ENCODE data around the gene PRDM8.

PRDM8 gene

DNA sequence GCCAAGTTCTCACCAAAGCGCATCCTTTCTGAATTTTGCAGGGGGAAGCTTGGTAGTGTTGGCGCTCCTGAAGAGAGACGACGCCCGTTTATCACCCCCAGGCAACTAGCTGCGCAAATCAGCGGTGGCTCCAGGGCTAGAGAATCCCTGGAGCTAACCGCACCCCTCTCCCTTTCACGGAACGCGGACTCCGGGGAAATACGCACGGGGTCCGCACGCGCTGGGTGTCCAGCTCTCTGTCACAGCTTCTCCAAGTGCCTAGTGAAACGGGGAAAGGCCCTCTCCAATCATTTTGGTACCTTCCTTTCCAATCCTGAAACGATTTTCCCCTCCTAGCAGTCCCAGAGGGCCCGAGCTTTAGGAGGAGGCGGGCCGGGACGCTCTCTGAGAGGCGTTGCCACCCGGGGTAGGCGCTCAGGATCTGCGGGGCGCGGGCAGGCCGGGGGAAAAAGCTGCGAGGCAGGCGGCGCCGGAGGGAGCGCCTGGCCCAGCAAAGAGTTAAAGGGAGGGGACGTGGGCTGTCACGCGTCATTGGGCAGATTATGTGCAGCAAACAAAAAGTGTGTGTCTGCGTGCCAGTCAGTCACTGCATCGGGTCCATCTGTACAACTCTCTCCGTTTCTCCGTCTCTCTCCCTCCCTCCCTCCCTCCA, at the start of gene PRDM8 (continued):
- TF ChIP-seq, protein P1, sequence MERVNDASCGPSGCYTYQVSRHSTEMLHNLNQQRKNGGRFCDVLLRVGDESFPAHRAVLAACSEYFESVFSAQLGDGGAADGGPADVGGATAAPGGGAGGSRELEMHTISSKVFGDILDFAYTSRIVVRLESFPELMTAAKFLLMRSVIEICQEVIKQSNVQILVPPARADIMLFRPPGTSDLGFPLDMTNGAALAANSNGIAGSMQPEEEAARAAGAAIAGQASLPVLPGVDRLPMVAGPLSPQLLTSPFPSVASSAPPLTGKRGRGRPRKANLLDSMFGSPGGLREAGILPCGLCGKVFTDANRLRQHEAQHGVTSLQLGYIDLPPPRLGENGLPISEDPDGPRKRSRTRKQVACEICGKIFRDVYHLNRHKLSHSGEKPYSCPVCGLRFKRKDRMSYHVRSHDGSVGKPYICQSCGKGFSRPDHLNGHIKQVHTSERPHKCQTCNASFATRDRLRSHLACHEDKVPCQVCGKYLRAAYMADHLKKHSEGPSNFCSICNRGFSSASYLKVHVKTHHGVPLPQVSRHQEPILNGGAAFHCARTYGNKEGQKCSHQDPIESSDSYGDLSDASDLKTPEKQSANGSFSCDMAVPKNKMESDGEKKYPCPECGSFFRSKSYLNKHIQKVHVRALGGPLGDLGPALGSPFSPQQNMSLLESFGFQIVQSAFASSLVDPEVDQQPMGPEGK (tag by site-specific recombination; IDR thresholded peaks at IDR 0.05): peak; percentile 85
- TF ChIP-seq GLIS2 (tag by site-specific recombination; IDR thresholded peaks at IDR 0.05): peak; percentile 48
- TF ChIP-seq ZBTB8A (tag by site-specific recombination; IDR thresholded peaks at IDR 0.05): peak; percentile 86
- TF ChIP-seq SCRT2 (tag by site-specific recombination; IDR thresholded peaks at IDR 0.05): no peak
- TF ChIP-seq ZNF555 (tag by site-specific recombination; conservative IDR thresholded peaks at IDR 0.05): no peak
- TF ChIP-seq ZNF677 (tag by site-specific recombination; IDR thresholded peaks at IDR 0.05): no peak
- TF ChIP-seq, protein P2, sequence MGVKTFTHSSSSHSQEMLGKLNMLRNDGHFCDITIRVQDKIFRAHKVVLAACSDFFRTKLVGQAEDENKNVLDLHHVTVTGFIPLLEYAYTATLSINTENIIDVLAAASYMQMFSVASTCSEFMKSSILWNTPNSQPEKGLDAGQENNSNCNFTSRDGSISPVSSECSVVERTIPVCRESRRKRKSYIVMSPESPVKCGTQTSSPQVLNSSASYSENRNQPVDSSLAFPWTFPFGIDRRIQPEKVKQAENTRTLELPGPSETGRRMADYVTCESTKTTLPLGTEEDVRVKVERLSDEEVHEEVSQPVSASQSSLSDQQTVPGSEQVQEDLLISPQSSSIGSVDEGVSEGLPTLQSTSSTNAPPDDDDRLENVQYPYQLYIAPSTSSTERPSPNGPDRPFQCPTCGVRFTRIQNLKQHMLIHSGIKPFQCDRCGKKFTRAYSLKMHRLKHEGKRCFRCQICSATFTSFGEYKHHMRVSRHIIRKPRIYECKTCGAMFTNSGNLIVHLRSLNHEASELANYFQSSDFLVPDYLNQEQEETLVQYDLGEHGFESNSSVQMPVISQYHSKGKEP (tag by site-specific recombination; IDR thresholded peaks at IDR 0.05): no peak
- peak; percentile 63 for TF ChIP-seq ZFHX2 (tag by site-specific recombination; conservative IDR thresholded peaks at IDR 0.05)
- TF ChIP-seq, protein P3, sequence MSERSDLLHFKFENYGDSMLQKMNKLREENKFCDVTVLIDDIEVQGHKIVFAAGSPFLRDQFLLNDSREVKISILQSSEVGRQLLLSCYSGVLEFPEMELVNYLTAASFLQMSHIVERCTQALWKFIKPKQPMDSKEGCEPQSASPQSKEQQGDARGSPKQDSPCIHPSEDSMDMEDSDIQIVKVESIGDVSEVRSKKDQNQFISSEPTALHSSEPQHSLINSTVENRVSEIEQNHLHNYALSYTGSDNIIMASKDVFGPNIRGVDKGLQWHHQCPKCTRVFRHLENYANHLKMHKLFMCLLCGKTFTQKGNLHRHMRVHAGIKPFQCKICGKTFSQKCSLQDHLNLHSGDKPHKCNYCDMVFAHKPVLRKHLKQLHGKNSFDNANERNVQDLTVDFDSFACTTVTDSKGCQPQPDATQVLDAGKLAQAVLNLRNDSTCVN (tag by site-specific recombination; optimal IDR thresholded peaks at IDR 0.05): peak; percentile 46
- TF ChIP-seq ZNF248 (tag by site-specific recombination; IDR thresholded peaks at IDR 0.05): no peak
- no peak for TF ChIP-seq ZNF112 (tag by site-specific recombination; IDR thresholded peaks at IDR 0.05)
- no peak for TF ChIP-seq ZNF664 (tag by site-specific recombination; IDR thresholded peaks at IDR 0.05)
- peak; percentile 60 for TF ChIP-seq ZNF341 (tag by site-specific recombination; IDR thresholded peaks at IDR 0.05; ENCODE audit: low read depth)
- TF ChIP-seq ZNF549 (tag by site-specific recombination; IDR thresholded peaks at IDR 0.05): no peak
- peak; percentile 25; the same call in 1 of the 2 replicates for TF ChIP-seq GLIS1 (tag by site-specific recombination; IDR thresholded peaks at IDR 0.05)
- TF ChIP-seq ZNF2 (tag by site-specific recombination; IDR thresholded peaks at IDR 0.05): no peak; the same call in 1 of the 2 replicates
- TF ChIP-seq, protein P4, sequence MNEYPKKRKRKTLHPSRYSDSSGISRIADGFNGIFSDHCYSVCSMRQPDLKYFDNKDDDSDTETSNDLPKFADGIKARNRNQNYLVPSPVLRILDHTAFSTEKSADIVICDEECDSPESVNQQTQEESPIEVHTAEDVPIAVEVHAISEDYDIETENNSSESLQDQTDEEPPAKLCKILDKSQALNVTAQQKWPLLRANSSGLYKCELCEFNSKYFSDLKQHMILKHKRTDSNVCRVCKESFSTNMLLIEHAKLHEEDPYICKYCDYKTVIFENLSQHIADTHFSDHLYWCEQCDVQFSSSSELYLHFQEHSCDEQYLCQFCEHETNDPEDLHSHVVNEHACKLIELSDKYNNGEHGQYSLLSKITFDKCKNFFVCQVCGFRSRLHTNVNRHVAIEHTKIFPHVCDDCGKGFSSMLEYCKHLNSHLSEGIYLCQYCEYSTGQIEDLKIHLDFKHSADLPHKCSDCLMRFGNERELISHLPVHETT (tag by site-specific recombination; IDR thresholded peaks at IDR 0.05): no peak
- peak; percentile 41 for TF ChIP-seq ZNF76 (tag by site-specific recombination; IDR thresholded peaks at IDR 0.05; ENCODE audit: borderline replicate concordance, low read depth)
- no peak for TF ChIP-seq ZNF785 (tag by site-specific recombination; IDR thresholded peaks at IDR 0.05)
- TF ChIP-seq, protein P5, sequence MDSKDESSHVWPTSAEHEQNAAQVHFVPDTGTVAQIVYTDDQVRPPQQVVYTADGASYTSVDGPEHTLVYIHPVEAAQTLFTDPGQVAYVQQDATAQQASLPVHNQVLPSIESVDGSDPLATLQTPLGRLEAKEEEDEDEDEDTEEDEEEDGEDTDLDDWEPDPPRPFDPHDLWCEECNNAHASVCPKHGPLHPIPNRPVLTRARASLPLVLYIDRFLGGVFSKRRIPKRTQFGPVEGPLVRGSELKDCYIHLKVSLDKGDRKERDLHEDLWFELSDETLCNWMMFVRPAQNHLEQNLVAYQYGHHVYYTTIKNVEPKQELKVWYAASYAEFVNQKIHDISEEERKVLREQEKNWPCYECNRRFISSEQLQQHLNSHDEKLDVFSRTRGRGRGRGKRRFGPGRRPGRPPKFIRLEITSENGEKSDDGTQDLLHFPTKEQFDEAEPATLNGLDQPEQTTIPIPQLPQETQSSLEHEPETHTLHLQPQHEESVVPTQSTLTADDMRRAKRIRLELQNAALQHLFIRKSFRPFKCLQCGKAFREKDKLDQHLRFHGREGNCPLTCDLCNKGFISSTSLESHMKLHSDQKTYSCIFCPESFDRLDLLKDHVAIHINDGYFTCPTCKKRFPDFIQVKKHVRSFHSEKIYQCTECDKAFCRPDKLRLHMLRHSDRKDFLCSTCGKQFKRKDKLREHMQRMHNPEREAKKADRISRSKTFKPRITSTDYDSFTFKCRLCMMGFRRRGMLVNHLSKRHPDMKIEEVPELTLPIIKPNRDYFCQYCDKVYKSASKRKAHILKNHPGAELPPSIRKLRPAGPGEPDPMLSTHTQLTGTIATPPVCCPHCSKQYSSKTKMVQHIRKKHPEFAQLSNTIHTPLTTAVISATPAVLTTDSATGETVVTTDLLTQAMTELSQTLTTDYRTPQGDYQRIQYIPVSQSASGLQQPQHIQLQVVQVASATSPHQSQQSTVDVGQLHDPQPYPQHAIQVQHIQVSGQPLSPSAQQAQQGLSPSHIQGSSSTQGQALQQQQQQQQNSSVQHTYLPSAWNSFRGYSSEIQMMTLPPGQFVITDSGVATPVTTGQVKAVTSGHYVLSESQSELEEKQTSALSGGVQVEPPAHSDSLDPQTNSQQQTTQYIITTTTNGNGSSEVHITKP (tag by site-specific recombination; IDR thresholded peaks at IDR 0.05): peak; percentile 95
- TF ChIP-seq ZNF23 (tag by site-specific recombination; IDR thresholded peaks at IDR 0.05; ENCODE audit: borderline replicate concordance): no peak
- TF ChIP-seq ZNF157 (tag by site-specific recombination; IDR thresholded peaks at IDR 0.05): no peak
- no peak; the same call in 1 of the 2 replicates for TF ChIP-seq ZNF394 (tag by site-specific recombination; IDR thresholded peaks at IDR 0.05; ENCODE audit: borderline replicate concordance)
- no peak for TF ChIP-seq ZNF530 (tag by site-specific recombination; IDR thresholded peaks at IDR 0.05; ENCODE audit: low read depth)
- no peak for TF ChIP-seq TCF7L2 (IDR thresholded peaks at IDR 0.05; ENCODE audit: borderline replicate concordance, low read depth, low read length)
- TF ChIP-seq, protein P6, sequence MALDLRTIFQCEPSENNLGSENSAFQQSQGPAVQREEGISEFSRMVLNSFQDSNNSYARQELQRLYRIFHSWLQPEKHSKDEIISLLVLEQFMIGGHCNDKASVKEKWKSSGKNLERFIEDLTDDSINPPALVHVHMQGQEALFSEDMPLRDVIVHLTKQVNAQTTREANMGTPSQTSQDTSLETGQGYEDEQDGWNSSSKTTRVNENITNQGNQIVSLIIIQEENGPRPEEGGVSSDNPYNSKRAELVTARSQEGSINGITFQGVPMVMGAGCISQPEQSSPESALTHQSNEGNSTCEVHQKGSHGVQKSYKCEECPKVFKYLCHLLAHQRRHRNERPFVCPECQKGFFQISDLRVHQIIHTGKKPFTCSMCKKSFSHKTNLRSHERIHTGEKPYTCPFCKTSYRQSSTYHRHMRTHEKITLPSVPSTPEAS (tag by site-specific recombination; IDR thresholded peaks at IDR 0.05): 0 out of 2 replicates have a peak, but pooled peaks have one; percentile 19
- TF ChIP-seq, protein P7, sequence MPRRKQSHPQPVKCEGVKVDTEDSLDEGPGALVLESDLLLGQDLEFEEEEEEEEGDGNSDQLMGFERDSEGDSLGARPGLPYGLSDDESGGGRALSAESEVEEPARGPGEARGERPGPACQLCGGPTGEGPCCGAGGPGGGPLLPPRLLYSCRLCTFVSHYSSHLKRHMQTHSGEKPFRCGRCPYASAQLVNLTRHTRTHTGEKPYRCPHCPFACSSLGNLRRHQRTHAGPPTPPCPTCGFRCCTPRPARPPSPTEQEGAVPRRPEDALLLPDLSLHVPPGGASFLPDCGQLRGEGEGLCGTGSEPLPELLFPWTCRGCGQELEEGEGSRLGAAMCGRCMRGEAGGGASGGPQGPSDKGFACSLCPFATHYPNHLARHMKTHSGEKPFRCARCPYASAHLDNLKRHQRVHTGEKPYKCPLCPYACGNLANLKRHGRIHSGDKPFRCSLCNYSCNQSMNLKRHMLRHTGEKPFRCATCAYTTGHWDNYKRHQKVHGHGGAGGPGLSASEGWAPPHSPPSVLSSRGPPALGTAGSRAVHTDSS (tag by site-specific recombination; IDR thresholded peaks at IDR 0.05): no peak
